Kidney (tissue), 14 donors: ENCODE measurements around the gene ATP13A5. TPM values are rescaled to one million over a fixed set of nuclear protein-coding genes. Genes with fewer than 3 reads are reported as not detected.
A peak's percentile ranks its signal among the peaks of the same experiment; 100 is the strongest.

Source experiments
- DNase-seq, 5 donors: peaks; one replicate each; pipeline ENCODE4 v3.0.0-alpha.2; 2013 to 2020
- FAIRE-seq: peaks from 2 replicates; lab custom pipeline; 2012; peaks lifted over from hg19 to GRCh38; lab: Jason Lieb, UNC
- H3K27ac ChIP-seq, 2 donors: one replicate each; pipeline ENCODE4 v1.7.0; 2013; ENCODE audit warnings: low read depth in 2 of 2, low read length in 2 of 2, inconsistent platforms in 1 of 2
- H3K27me3 ChIP-seq: one replicate; pipeline ENCODE4 v1.7.1; 2013; ENCODE audit warnings: low read length, inconsistent platforms; ENCODE audit not compliant: control insufficient read depth, insufficient read depth
- H3K36me3 ChIP-seq, 3 donors: one replicate each; pipeline versions ENCODE4 v1.7.0 to v1.7.1; 2013; ENCODE audit warnings: low read length in 3 of 3, control low read depth in 1 of 3, inconsistent platforms in 1 of 3; ENCODE audit not compliant: insufficient read depth in 3 of 3, control insufficient read depth in 2 of 3
- H3K4me1 ChIP-seq, 3 donors: one replicate each; pipeline versions ENCODE4 v1.7.0 to v1.7.1; 2013; ENCODE audit warnings: low read length in 3 of 3, inconsistent platforms in 1 of 3, low read depth in 1 of 3; ENCODE audit not compliant: control insufficient read depth in 2 of 3, insufficient read depth in 2 of 3
- H3K4me3 ChIP-seq, 3 donors: one replicate each; pipeline versions ENCODE4 v1.7.0 to v1.8.1; 2013; ENCODE audit warnings: low read length in 3 of 3, control low read depth in 1 of 3, inconsistent platforms in 1 of 3
- H3K9ac ChIP-seq, 3 donors: one replicate each; pipeline versions ENCODE4 v1.7.0 to v1.7.1; 2013; ENCODE audit warnings: low read length in 3 of 3, control low read depth in 1 of 3, inconsistent platforms in 1 of 3
- H3K9me3 ChIP-seq, 3 donors: one replicate each; pipeline versions ENCODE4 v1.7.0 to v1.7.1; 2013; ENCODE audit warnings: low read length in 3 of 3, control low read depth in 1 of 3, inconsistent platforms in 1 of 3; ENCODE audit not compliant: control insufficient read depth in 2 of 3, insufficient read depth in 1 of 3
- CTCF ChIP-seq: IDR thresholded peaks from 3 replicates; pipeline ENCODE4 v1.5.1; 2012; ENCODE audit warnings: mild to moderate bottlenecking, moderate library complexity, borderline replicate concordance; ENCODE audit not compliant: insufficient read depth; ENCODE audit errors: extremely low read depth
- intact Hi-C: fragments of 100-400 bp; cut with DNase I; formaldehyde crosslinking; loops from one replicate; pipeline ENCODE4 v1.11.1; 2022
- polyA plus RNA-seq: library from polyadenylated mRNA; stranded (reverse); fragments of 350-450 nt; fragmentation: Illumina TruSeq; extraction: RNeasy Lipid Tissue Mini Kit (QIAGEN cat#74804); gene quantifications from one replicate; pipeline ENCODE4 v1.2.3, GENCODE V29; 2014; ENCODE audit warnings: low read depth, low replicate concordance; ENCODE audit not compliant: insufficient read depth
- total RNA-seq: library from RNA; stranded (reverse); fragmentation: NEBNext Ultra II Directional; extraction: Animal tissue kit (Norgen Biotek cat#: 25700); gene quantifications from one replicate; pipeline ENCODE4 v1.2.1, GENCODE V29; 2021
- donor health status: control.
- donor health status: control.
- donor health status: control.
- donor health status: control.
- donor health status: control.
- donor health status: DM: yes; HTN: yes; CAD: no.
- donor health status: Normal renal cell carcinoma (clear cell type).

ATP13A5 gene
- total and polyA plus RNA-seq, 2 donors from 2014 or later, result not detected

DNA sequence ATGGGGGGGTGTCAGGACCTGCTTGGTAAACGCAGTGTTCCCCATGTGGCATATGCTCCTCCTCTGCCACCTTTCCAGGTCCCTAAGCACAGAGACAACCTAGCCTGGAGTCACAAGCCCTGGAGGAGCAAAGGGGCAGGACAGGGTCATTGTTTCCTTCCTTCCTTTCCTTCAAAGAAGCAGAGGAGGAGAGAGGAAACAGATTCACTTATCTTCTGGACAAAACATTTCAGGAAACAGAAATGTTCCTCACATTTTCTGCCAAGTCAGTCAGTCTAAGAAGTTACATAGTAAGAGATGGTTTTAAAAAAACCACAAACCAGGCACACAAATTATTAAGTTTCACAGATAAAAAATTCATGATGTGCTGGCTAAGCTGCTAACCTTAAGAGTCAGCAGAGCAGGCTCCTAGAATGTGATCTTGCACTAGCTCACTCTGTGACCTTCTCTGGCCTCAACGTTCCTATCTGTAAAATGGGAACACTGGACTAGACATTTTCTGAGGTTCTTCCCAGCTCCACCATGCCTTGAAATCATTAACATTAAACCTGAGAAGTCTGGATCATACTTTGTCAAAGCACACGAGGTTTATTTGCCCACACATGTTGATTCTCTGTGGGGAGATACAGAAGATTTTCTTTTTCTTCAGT is 47.9 kb downstream of the ATP13A5 start:
- no peak for FAIRE-seq
- no peaks in the 10 kb centered on the region for H3K36me3 ChIP-seq
- peak in 1 of 5 donors; percentile 23 for DNase-seq
- H3K27me3 ChIP-seq, result no peaks in the 10 kb centered on the region
- H3K4me3 ChIP-seq, result no peak overlapping the region
- H3K9ac ChIP-seq, result no peak overlapping the region
- no peak for TF ChIP-seq CTCF
- peaks cover 0 to 2% (median 0%) of the 10 kb centered on the region in 3 donors for H3K4me1 ChIP-seq
- H3K9me3 ChIP-seq, result no peaks in the 10 kb centered on the region
- intact Hi-C loops, result no loop called here
- H3K27ac ChIP-seq, result no peak overlapping the region

DNA sequence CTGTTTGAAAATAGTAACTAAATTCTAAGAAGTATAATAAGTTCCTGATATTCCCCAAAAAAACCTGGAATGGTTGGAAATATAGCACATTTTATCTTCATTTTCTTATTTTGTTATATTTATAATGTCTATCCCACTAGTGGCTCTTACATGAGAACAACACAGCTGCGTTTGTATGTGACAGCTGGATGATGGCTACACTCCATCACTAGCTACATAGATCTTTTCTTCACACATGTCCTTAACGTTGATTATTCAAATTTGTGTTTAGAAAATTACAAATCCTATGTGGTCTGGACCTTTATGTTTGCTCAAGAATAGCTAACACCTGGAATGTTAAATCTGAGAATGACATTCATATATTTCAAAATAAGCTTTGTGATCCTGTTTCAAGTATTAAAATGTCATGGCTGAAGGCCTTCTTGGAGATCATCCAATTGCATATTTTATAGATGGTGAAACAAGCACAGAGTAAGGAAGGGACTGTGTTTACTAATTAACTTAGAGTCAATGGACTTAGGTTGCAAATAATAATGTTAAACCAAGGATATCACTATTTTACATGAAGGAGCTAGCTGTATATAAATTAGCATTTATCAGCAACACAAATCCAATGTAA is 60.8 kb downstream of the ATP13A5 start:
- peak; percentile 92 for FAIRE-seq
- TF ChIP-seq CTCF, result no peak

DNA sequence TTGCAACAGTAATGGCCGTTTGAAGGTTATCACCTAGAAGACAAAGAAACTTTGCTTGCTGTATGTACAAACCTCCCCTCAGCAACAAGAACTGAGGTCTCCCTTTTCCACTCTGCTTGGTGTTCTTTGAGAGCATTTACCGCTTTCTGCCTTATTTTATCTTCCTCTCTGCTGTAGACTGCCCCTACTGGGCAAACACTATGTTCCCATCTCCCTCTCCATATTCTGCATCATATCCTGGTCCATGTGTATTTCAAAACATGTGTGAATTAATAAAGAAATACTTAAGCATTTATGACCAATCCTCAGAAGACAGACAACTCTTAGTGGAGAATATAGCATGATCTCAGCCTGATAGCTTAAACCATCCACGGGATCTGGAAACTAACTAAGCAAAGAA is 64.4 kb downstream of the ATP13A5 start:
- intact Hi-C loops, result no loop called here
- no peak for FAIRE-seq
- no peaks in the 10 kb centered on the region for H3K36me3 ChIP-seq
- H3K4me3 ChIP-seq, result no peak overlapping the region
- no peak for DNase-seq
- H3K27ac ChIP-seq, result no peak overlapping the region
- no peaks in the 10 kb centered on the region for H3K27me3 ChIP-seq
- no peak overlapping the region for H3K9ac ChIP-seq
- TF ChIP-seq CTCF, result peak; percentile 7
- peaks cover 0 to 9% (median 0%) of the 10 kb centered on the region in 3 donors for H3K4me1 ChIP-seq
- peaks cover 0 to 2% (median 0%) of the 10 kb centered on the region in 3 donors for H3K9me3 ChIP-seq

More for the DNA sequence above, 60.8 kb downstream of the ATP13A5 start:
- Histone ChIP-seq H3K27me3 (no peaks in the 10 kb centered on the region), H3K4me1 (peaks cover 0 to 11% (median 0%) of the 10 kb centered on the region in 3 donors), H3K27ac (no peak overlapping the region), H3K9ac (no peak overlapping the region), H3K36me3 (no peaks in the 10 kb centered on the region), H3K9me3 (no peaks in the 10 kb centered on the region), H3K4me3 (no peak overlapping the region)
- intact Hi-C loops, result no loop called here
- DNase-seq, result peak in 2 of 5 donors; percentile 34 to 67
